Neural cell (in vitro differentiated cells): ENCODE measurements around the gene FMR1. TPM values are rescaled to one million over a fixed set of nuclear protein-coding genes. Genes with fewer than 3 reads are reported as not detected.

ENCODE experiments used
- polyA plus RNA-seq: library from polyadenylated mRNA; depleted of rRNA; stranded (reverse); fragments of >200 nt; gene quantifications from 2 replicates; pipeline ENCODE4 v1.2.3, GENCODE V29; 2014
- small RNA-seq, 3 experiments: library from RNA; depleted of rRNA; stranded (forward); fragments of <200 nt; gene quantifications; one replicate each; pipeline ENCODE3, GENCODE V24; 2012

FMR1 gene
- polyA plus RNA-seq, 1 donor from 2014 or later, result 70.8 TPM

Small RNA genes lying within 50 kb of the gene (small RNA-seq; reads per million reads assigned to genes)
- 0 to 0.08 (median 0) reads per million in 3 experiments for gene RF02118

Other genes starting within 250 kb of the FMR1 start
- gene FMR1NB, start 69.4 kb downstream of the FMR1 start, polyA plus RNA-seq, result not detected in 2 replicates